ENCODE data around the gene XYLT1.

DNA sequence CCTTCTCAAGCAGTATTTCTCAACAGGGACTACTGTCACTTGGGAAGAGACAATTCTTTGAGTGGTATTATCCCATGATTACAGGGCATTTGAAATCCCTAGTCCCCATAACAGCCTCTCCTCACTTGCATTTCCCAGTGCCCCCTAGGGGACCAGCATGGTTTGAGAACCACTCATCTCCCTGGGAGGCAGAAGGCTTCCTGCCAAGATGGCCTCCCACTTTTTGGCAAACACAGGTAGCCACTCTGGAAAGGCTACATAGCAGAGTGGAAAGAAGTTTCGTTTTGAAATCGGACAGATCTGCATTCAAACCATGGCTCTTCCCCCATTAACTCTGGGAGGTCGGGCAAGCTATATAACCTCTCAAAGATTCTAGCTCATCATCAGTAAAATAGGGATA, 256.8 kb downstream of the XYLT1 start:
- TF ChIP-seq YY1 (IDR thresholded peaks at IDR 0.05; ENCODE audit: borderline replicate concordance in 1 of 3, control insufficient read depth in 1 of 3, extremely low read depth in 1 of 3, insufficient read depth in 3 of 3, insufficient read length in 1 of 3, insufficient replicate concordance in 2 of 3, low read depth in 1 of 3, low read length in 2 of 3) (peak in 2 of 3 experiments; percentile 7 to 71), STAT5B (CRISPR knock-in tag; IDR thresholded peaks at IDR 0.05) (no peak), CTCF (IDR thresholded peaks at IDR 0.05 in 2 of 3, conservative IDR thresholded peaks at IDR 0.05 in 1 of 3; ENCODE audit: insufficient read depth in 2 of 3, low read depth in 1 of 3, low read length in 3 of 3) (no peak), RCOR1 (IDR thresholded peaks at IDR 0.05; ENCODE audit: borderline replicate concordance in 1 of 2, low read depth in 2 of 2, low read length in 2 of 2) (no peak), KAT2B (IDR thresholded peaks at IDR 0.05; ENCODE audit: low read depth, low read length) (no peak), ZNF398 (CRISPR knock-in tag; IDR thresholded peaks at IDR 0.05) (no peak)
- TF ChIP-seq, protein P1, sequence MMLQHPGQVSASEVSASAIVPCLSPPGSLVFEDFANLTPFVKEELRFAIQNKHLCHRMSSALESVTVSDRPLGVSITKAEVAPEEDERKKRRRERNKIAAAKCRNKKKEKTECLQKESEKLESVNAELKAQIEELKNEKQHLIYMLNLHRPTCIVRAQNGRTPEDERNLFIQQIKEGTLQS (IDR thresholded peaks at IDR 0.05): no peak
- TF ChIP-seq, protein P1 (CRISPR knock-in tag; conservative IDR thresholded peaks at IDR 0.05): no peak

Measured in K562 (cell line).